SHP77 treated with DMSO at 0.1 percent for 48 hours (cell line): ENCODE measurements around the gene CTU2.

Experiments
- DNase-seq: peaks from one replicate; lab custom pipeline; 2025; lab: John Stamatoyannopoulos, UW

Gene CTU2

DNA sequence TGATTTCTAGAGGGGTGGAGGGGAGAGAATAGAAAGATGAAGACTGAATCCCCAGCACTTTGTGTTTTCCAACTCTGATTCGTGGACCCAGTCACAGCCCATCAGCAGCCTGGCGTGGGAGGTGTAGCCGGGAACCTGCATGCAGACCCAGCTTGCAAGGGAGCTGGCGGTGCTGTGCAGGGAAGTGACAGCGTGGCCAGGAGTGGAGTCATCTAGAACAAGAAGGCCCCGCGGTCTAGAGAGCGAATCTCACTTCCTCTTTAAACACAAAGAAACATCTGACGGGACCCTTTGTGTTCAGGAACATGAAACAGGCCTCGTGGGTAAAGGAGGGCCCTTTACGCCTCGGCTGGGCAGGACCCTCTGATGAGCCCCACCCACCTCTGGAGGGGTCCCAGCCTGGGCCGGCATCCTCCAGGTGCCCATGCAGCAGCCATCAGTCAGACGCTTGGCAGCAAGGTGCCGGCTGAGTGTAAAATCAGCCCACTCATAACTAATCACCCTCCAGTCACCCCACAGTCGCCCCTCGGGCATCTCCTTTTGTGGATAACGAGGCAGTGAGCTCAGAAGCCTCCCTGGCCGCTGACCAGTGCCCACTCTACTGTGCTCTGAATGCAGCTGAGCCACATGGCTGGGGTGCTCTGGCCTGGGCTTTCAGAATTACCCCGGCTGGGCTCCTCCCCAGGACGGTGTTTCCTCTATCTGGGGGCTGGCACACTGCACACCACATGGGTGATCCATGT is 24.4 kb upstream of the CTU2 start:
- no peak for DNase-seq

DNA sequence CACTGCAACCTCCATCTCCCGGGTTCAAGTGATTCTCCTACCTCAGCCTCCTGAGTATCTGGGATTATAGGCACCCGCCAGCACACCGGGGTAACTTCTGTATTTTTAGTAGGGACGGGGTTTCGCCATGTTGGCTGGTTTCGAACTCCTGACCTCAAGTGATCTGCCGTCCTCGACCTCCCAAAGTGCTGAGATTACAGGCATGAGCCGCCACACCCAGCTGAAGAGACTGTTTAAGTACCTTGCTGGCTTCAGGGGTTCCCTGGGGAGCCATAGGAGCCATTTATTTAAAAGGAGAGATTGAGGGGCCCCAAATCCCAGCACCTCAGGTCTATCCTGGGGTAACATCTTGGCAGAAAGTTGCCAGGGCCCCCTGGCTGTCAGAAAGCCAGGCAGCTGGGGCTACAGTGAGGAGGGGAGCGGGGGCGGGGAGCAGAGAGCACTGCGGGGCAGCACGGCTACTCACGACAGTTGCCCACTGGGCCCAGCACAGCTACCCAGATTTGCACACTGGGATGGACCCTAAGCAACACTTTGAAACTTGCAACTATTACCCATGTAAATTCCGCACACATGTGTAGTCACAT is 21.6 kb upstream of the CTU2 start:
- no peak for DNase-seq

DNA sequence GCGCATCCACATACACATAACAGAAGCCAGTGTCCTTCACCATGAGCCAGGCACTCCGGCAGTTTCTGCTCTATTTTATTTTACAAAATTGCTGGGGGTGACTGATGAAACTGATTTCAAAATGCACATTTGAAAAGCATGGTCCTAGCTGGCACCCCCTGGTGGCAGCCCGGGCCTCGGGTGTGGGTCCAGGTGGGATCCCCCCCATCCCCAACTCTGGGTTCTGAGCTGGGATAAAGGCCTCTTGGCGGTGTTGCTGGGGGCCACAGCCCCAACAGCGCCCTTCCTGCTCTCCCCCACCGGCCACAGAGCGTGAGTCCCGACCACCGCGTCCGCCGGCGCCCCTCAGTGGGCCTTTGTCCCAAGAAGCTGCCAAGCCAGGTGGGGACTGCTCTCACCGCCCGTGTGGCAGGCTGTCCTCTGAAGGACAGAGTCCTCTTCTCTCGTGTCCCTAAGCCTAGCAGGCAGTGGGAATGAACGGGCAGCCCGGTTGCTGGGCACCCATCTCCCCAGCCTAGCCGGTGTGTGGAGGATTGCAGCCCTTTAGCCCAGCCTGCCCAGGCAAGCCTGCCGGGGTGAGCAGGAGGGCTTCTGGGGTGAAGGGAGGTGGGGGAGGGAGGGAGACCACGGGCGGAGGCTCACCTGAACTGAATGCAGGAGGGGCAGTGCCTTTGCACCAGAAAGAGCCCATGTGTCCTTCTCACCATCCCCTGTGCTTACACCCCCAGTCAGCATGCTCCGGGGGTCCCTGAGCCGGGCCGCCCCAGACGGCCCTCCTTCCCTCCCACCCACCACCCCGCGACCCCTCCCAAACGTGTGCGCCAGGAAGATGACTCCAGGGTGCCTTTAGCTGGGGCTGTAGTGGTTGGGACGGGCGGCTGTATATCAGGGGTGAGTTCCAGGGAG is 20.9 kb upstream of the CTU2 start:
- DNase-seq, result no peak

DNA sequence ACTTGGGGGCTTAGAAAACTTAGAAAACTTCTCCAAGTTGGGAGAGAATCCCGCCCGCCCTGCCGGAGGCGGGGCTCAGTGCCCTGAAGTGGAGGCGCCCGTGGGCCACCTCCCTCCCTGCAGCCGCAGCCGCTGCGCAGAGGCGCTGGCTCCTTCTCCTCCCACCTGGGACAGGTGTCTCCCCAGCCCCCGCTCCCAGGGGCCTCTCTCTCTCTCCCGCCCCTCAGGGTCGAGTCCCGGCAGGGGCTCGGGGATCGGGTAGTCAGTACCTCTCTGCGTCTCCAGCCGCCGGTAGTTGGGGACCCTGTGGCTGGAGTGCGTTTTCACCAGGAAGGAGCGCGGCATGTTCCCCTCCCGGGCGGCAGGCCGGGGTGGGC is 20.3 kb upstream of the CTU2 start:
- DNase-seq, result no peak

DNA sequence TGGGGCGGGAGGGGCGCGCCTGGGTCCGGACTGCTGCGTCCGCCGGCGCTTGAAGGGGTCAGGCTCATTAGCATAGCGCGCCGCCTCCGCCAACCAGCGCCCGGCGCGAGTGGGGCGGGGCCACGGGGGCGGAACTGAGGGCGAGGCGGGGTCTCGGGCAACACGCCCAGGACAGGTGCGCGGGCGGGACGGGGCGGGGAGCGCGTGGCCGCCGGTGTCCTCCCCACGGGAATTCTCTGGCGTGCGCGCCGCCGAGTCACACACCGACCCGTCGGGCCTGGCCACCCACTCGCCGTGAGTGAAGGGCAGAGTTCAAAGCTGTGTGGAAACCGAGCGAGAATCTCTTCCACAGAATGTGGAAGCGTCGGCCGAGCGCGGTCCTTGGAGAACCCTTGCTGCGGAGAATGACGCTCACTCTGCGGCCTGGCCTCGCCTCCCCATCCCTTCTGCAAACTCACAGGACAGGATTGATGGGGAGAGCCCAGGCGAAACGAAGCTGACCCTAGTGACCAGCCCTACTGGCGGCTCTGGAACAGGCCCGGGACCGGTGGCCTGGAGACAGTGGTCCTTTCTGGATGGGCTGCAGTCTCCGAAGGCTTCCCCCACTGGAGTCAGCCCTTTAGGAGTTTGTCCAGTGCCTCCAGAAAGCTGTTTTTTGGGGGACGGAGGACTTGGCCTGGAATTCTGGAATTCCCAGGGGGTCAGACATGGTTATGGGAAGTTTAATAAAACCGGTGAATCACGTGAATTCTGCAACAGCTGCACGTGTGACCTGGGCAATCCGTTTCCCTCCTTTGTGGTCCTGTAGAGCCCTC is 19.7 kb upstream of the CTU2 start, which contains the start of gene SNAI3:
Gene SNAI3, minus strand, starts transcription at position 69 of the 815 bp plus-strand sequence. CDS start 101 bp downstream, outside the sequence.
- DNase-seq, result peak; percentile 46

DNA sequence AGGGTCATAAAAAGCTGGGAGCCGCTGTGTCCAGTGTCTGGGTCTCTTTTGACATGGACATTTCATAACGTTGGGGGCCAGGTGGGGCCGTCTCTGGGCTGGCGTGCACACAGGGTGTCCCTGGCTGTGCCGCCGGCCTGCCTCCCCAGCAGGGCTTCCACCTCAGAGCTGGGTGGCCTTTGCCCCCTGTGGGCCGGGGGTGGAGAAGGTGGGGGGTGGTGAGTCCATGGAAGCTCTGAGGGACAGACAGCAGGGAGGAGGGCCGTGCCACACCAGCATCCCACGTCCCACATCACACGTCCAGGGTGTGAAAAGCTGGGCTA is 19.1 kb upstream of the CTU2 start:
- no peak for DNase-seq

DNA sequence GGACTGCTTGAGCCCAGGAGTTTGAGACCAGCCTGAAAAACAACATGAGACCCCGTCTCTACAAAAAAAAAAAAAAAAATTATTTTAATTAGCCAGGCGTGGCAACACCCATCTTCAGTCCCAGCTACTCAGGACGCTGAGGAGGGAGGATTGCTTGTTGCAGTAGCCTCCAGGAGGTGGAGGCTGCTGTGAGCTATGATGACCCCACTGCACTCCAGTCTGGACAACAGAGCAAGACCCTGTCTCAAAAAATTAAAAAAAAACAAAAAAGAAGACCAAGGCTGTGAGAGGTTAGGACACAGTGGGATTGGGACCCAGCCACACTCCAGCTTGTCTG is 18.7 kb upstream of the CTU2 start:
- DNase-seq, result no peak

DNA sequence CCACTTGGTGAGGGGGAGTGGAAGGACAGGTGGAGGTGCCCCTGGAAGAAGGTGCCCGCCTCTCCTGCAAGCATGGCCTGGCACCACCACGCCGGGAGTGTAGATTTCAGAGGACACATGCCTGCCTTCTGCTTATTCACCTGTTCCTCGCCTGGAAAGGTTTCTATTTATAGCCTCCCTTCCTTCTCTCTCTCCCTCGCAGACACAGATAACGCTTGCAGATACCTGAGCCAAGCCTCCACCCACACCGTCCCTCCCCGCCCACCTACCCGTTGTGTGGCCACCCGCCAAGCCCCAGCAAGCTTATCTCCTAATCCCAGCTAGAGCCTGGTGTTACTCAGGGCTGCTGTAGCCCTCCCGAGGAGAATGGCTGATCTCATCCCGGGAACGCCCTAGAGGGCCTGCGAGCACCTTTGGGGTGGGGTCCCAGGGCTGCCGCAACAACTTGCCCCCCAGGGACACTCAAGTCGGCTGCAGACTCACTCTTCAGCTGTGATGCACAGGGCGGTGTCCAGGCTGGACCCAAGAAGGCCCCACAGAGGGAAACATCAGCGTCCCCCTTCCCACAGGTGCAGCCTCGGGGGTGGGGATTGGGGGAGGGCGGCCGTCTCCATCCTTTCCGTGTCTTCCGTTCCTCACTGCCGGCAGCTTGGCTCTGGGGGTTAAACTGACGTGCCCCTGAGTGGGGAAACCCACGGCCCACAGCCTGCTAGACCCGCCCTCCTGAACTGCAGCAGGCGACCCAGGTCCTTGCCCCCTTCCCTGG is 18.1 kb upstream of the CTU2 start:
- DNase-seq, result peak; percentile 44

DNA sequence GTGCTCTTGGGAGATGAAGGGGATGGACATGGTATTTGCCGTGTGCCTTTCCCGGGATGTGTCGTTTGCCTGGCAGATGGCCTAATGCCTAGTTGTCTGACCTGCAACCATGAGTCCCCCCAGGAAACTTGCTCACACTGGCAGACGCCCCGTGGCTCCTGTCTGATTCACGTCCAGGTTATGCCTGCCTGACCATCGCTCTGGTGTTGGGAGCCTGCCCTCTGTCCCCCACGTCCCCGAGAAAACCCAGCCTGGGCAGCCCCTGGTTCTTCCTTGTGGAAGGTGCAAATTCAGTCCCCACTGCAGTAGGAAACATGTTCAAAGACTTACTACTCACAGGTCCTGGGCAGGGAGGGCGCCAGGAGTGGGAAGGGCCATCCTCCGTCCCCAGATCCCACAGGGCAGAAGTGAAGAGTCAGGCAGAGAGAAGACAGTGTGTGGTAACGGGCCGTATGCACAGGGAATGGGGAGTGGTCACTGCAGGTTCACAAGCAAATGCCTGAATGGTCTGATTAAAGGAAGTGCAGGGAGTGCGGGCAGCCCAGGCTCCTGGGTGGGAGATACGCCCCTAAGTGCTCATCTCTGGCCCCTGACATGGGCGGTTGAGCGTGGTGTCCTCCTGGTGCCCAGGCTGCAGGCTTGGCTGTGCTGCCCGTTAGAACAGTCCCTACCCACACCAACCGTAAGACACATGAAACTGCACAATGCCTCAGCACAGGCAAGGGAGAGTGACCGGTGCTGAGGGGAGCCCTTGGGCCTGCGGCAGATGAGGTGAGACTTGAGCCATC is 15.8 kb upstream of the CTU2 start:
- no peak for DNase-seq

DNA sequence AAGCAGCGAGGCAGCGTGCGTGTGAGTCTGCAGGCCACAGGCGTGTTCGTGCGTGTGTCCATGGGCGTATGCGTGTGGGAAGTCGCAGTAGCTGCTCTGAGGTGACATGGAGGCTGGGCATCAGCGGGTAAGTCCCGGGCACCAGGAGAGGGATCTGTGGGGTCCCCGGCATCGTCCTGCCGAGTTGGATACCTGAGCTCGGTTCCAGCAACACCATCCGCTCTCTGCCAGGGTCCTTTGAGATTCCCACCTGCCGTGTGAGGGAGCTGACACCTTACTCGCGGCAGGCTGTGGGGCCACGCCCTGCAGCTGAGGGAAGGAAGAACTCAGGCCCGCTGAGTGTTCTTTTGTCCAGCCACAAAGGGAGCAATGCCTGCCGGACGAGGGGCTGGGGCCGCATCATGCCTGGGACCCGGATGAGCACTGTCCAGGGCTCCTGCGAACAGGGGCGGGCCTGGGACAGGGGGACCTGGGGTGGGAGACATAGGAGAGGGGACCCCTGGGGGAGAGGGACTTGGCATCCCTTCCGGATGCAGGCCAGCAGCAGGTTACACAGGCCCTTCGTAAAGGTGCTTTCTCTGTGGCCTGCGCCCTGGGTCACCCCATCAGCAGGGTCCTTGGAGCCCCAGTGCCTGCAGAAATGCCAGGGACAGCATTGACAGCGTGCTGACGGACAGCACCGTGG is 15.0 kb upstream of the CTU2 start:
- DNase-seq, result no peak

DNA sequence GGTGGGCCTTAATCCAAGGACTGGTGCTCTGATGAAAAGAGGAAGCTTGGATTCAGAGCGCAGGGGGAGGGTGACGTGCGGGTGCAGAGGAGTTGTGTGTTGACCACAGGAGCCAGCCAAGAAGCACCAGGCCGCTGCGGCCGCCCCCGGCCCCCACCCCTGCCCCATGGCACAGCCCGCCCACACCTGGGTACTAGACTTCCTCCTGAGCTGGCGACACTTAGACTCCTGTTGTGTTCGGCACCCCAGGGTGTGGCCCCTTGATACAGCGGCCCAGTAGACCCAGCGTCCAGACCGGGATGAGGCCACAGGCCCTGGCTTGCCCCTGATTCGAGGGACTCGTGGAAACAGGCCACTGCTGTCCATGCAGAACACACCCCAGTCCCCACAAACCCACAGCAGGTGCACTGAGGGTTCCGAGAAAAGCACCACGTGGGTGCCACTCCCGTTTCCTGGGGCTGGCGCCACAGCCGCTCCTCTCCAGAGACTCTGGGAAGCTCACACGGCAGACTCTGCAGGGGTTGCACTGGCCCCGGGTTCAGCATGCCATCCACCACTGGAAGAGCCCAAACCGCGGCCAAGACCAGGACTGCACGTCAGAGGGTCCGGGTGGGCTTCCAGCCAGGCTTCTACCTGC is 14.3 kb upstream of the CTU2 start:
- DNase-seq, result no peak

DNA sequence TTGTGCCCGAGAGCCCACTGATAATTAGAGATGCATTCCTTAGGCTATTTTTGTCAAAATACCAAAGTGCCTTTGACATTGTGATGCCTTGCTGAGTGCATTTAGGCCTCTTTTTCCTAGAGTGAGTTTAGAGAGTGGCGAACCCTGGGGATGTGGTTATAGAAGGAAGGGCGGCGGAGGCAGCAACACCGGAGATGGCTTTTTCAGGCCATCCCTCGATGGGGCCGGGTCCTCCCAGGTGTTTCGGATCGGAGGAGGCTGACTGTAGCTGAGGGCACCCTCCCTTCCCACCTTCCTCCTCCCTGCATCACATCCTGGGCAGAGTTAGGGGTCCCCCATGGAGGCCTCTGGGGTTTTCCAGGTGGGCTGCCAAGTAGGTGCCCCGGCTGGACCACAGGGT is 13.4 kb upstream of the CTU2 start:
- DNase-seq, result no peak

DNA sequence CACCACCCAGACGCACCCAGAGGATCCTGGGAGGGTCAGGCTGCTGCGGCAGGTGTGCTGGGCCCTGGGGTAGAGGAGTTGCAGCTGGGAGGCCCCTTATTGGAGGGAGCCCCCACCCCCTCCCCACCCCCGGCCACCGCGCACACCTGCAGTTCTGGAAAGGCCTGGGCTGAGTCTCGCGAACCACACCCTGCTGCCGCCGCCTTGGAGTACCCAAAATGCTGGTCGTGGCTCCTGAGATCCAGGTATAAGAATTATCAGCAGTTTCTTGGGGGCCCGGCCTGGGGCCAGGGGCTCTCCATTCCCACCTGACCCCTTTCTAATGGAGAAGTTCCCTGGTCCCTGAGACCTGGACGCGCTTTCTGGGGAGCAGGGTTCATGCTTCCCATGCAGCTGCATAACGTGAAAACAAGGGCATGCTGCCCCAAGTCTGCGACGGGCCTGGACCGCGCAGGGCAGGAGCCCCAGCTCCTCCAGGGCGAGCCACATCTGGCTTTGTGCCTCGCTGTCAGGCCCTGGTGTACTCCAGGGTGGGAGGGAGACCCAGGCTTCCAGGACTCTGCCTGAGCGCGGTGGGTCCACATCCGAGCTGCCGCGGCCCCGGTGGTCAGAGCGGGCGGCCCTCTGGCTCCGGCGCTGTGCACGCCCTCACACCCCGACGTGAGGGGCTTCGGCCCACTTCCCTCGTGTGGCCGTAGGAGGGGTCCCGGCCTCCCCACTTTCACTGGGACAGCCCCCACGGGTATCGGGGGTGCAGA is 12.7 kb upstream of the CTU2 start:
- no peak for DNase-seq

DNA sequence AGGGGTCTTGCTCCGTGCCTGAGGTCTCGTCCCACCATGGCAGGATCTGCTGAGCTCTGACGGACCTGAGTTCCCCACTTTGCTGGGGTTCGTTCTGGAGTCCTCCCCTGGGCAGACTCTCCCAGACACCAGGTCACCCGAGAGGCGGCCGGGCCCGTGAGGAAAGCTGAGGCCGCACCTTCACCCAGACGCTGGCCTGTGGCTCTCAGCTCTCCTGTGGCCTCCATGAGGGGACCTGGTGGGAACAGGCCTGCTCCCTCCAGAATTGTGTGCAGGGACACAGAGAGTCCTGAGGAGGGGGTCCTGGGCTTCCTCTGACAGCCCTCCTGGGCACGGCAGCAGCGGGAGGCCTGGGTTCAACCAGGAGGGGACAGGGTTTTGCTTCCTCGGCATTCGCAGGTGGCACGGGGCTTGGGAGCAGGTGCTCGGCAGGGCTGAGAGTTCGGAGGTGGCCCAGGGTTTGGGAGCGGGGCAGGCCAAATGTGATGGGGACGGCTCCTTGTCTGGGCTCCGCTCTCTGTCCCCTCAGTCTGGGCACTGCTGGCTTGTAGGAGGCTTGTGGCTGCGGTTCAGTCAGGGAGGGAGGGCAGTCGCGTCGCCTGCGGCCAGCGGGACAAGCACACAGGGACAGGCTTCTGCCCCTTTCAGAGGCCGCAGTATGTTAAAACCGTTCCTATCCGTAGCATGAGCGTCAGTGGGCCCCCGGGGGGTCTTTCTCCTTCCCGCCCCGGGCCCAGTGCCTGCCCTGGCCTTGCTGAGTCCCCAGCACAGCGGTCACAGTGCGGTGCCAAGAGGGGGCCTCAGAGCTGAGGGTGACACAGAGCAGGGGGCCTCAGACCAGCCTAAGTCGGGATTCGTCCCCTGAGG is 11.8 kb upstream of the CTU2 start:
- no peak for DNase-seq

DNA sequence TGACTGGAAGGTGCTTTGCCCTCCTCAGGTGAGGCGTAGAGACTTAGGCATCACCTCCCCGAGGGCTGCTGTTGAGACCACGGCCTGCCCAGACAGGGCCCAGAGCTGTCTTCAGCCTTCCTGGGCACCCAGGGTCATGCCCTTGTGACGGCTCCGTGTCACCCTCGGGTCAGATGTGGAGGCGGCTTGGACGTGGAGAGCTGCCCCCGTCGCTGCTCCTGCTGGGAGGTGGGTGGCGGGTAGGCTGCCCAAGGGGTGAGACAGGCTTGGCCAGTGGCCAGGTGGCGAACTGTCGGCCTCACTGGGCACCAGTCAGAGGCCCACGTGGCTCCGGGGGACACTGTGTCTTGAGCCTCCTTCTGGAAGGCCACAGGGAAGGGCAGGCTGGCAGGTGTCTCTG is 11.1 kb upstream of the CTU2 start:
- DNase-seq, result no peak

DNA sequence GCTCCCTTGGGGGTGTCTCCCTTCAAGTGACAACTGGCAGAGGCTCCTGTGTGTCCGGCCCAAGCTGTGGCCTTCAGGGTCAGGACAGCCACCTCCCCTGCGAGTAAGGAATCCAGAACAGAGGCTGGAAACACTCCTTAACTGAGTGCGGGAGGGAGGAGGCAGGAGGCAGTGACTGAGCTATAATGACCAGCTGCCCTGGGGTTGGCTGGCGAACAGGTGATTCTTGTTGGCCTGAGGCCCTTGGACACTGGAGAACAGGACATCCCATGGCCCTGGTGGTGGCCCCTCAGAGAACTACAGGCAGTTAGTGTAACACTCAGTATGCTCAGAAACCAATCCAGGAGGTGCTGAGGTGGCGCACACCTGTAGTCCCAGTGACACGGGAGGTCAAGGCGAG is 10.6 kb upstream of the CTU2 start:
- DNase-seq, result no peak

DNA sequence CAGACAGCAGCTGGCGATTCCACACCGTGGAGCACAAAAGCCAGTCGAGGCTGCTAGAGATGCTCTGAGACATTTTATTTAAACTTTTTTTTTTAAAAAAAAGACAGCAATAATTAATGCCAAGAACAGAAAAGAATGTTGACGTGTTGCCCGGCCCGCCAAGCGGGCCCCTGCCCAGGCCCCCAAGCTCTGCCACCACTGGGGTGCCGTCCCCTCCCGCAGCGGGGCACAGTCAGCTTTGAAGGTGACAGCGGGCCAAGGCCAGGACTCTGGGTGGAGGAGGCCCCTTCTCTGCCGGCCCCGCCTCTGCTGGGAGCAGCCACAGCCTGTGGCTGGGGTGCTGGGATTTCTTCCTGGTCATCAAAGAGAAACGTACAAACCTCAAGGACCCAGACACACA is 9.9 kb upstream of the CTU2 start:
- no peak for DNase-seq
